Measurements from ENCODE around the gene CEP170B.

DNA sequence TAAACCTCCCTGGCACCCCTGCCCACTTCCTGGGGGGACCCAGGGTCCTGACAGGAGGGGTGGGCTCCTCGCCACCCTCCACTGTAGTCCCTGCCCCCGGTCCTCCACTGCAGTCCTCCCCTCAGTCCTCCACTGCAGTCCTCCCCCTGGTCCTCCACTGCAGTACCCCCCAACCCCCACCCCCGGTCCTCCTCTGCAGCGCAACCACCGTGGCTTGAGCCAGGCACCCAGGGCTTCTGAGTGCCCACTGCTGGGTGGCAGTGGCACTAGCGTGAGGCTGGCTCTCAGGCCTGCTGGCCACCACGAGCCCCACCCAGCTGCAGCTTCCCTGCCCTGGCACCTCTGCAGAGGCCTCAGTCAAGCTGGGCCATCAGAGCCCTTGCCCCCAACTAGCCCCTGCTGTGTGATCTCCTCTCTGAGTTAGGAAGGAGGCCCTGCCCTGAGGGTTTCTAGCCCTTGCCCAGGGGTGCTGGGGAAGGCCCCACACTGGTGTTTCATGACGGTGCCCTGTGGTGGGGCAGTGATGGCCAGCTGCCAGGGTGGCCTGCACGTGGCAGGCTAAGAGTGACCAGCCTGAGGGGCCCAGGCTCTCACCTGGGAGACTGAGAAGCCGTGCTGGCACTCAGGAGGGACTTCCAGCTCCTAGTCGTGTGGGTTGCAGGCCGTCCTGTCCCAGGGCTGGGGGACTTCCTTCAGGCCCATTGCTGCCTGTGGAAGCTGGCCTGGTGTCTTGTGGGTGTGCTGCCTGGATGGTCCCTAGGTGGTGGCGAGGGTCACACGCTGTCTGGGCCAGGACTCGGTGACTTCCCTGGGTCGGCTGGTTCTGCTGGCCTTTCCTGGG, 9.7 kb downstream of the CEP170B start:
- TF ChIP-seq CTCF (IDR thresholded peaks at IDR 0.05) (no peak), EZH2 (IDR thresholded peaks at IDR 0.05; ENCODE audit: borderline replicate concordance, insufficient read depth, low read depth, low read length, poor library complexity, severe bottlenecking) (no peak)
